Astrocyte of the spinal cord (primary cell): Measurements from ENCODE around the gene GRM7.
"Not testable (repeated sequence)": the region's sequence is repeated elsewhere in the genome, so short reads cannot be mapped to it uniquely, and the experiment has no call there.

ENCODE experiments used
- DNase-seq: peaks from one replicate; pipeline ENCODE4 v3.0.0; 2011; ENCODE audit warnings: low read depth, low spot score
- H3K4me3 ChIP-seq: 2 replicates; pipeline ENCODE4 v1.5.1; 2011; ENCODE audit warnings: low read depth, mild to moderate bottlenecking, low read length, moderate library complexity
- CTCF ChIP-seq: IDR thresholded peaks from 2 replicates; pipeline ENCODE4 v1.5.1; 2012; ENCODE audit warnings: low read depth, mild to moderate bottlenecking, low read length, inconsistent platforms
- in situ Hi-C: cut with HindIII; loops from 2 replicates; pipeline ENCODE4 v1.10.0; 2017; ENCODE audit warnings: low sequenced_read_pairs

The GRM7 gene

GRCh38 chr3:6935418-6935817, 74.5 kb downstream of the GRM7 start:
- DNase-seq, in situ Hi-C loops, H3K4me3 ChIP-seq: not testable (repeated sequence)
- TF ChIP-seq CTCF = peak; percentile 14

GRCh38 chr3:6935970-6936369, 75.1 kb downstream of the GRM7 start:
- no peak overlapping the region for H3K4me3 ChIP-seq
- in situ Hi-C loops = no loop called here
- no peak for TF ChIP-seq CTCF
- no peak for DNase-seq

- no peak for TF ChIP-seq CTCF
- no peak overlapping the region for H3K4me3 ChIP-seq
- DNase-seq = no peak
- in situ Hi-C loops = no loop called here
Measured at GRCh38 chr3:6962801-6963200, 101.9 kb downstream of the GRM7 start.

- in situ Hi-C loops = no loop called here
- no peak for DNase-seq
- no peak overlapping the region for H3K4me3 ChIP-seq
- TF ChIP-seq CTCF = no peak
Measured at GRCh38 chr3:6965881-6966280, 105.0 kb downstream of the GRM7 start.

GRCh38 chr3:6971933-6972332, 111.0 kb downstream of the GRM7 start:
- in situ Hi-C loops = no loop called here
- DNase-seq = no peak

GRCh38 chr3:6985848-6986247, 124.9 kb downstream of the GRM7 start:
- TF ChIP-seq CTCF = no peak
- H3K4me3 ChIP-seq = no peak overlapping the region
- in situ Hi-C loops = no loop called here
- no peak for DNase-seq

More at GRCh38 chr3:6971933-6972332, 111.0 kb downstream of the GRM7 start:
- no peak overlapping the region for H3K4me3 ChIP-seq
- TF ChIP-seq CTCF = no peak

- DNase-seq = no peak
- TF ChIP-seq CTCF = no peak
- no peak overlapping the region for H3K4me3 ChIP-seq
- in situ Hi-C loops = no loop called here
Measured at GRCh38 chr3:6989608-6990291, 128.8 kb downstream of the GRM7 start.
